ENCODE measurements around the gene MRPL4. TPM values are rescaled to one million over a fixed set of nuclear protein-coding genes. Genes with fewer than 3 reads are reported as not detected.

MRPL4 gene
- total RNA-seq, 2 donors from 2014 or later: 66.0 to 69.2 TPM

- H3K4me1 Mint-ChIP-seq: no peaks in the 10 kb centered on the region
- Histone ChIP-seq H3K9ac (ENCODE audit: extremely low read depth, low read length, poor library complexity, severe bottlenecking) (no peak overlapping the region), H3K36me3 (ENCODE audit: control insufficient read depth, insufficient read depth, low read length) (no peaks in the 10 kb centered on the region), H3K27ac (ENCODE audit: low read depth, low read length) (no peak overlapping the region), H3K27me3 (ENCODE audit: control insufficient read depth, insufficient read depth, low read length, poor library complexity, severe bottlenecking) (peaks cover 37% of the 10 kb centered on the region), H3K4me1 (ENCODE audit: control insufficient read depth, insufficient read depth, low read length) (no peaks in the 10 kb centered on the region), H3K9me3 (ENCODE audit: control insufficient read depth, low read length) (no peaks in the 10 kb centered on the region), H3K4me3 (ENCODE audit: low read length) (no peak overlapping the region)
- TF ChIP-seq CTCF (conservative IDR thresholded peaks at IDR 0.05): no peak
- 83 to 86% methylated on average over 6 of the region's 6 CpGs for WGBS, 2 experiments (ENCODE audit: insufficient coverage in 1 of 2, insufficient read length in 1 of 2)
- no peak overlapping the region for H3K27ac Mint-ChIP-seq
- no peaks in the 10 kb centered on the region for H3K36me3 Mint-ChIP-seq (ENCODE audit: low read depth)
- H3K4me3 Mint-ChIP-seq: no peak overlapping the region
- no peak for DNase-seq
- H3K9me3 Mint-ChIP-seq: no peaks in the 10 kb centered on the region
- peaks cover 49% of the 10 kb centered on the region for H3K27me3 Mint-ChIP-seq (ENCODE audit: insufficient read depth)
These were observed 16.1 kb downstream of the MRPL4 start for GRCh38 chr19:10268071-10268470.

- H3K27ac ChIP-seq (ENCODE audit: low read depth, low read length): no peak overlapping the region
- H3K36me3 ChIP-seq (ENCODE audit: control insufficient read depth, insufficient read depth, low read length): no peaks in the 10 kb centered on the region
- peak; percentile 96 for DNase-seq
- H3K4me3 ChIP-seq (ENCODE audit: low read length): no peak overlapping the region
- 11 to 14% methylated on average over 51 to 59 of the region's 59 CpGs for WGBS, 2 experiments (ENCODE audit: insufficient coverage in 1 of 2, insufficient read length in 1 of 2)
- peak; percentile 95 for TF ChIP-seq CTCF (conservative IDR thresholded peaks at IDR 0.05)
- Mint-ChIP-seq H3K4me1 (no peaks in the 10 kb centered on the region), H3K9me3 (no peaks in the 10 kb centered on the region), H3K4me3 (peak overlapping the region; percentile 42), H3K36me3 (ENCODE audit: low read depth) (no peaks in the 10 kb centered on the region), H3K27me3 (ENCODE audit: insufficient read depth) (peaks cover 59% of the 10 kb centered on the region), H3K27ac (no peak overlapping the region)
- peaks cover 37% of the 10 kb centered on the region for H3K27me3 ChIP-seq (ENCODE audit: control insufficient read depth, insufficient read depth, low read length, poor library complexity, severe bottlenecking)
- H3K4me1 ChIP-seq (ENCODE audit: control insufficient read depth, insufficient read depth, low read length): no peaks in the 10 kb centered on the region
- H3K9me3 ChIP-seq (ENCODE audit: control insufficient read depth, low read length): no peaks in the 10 kb centered on the region
- no peak overlapping the region for H3K9ac ChIP-seq (ENCODE audit: extremely low read depth, low read length, poor library complexity, severe bottlenecking)
These were observed 17.5 kb downstream of the MRPL4 start for GRCh38 chr19:10269333-10270179.

GRCh38 chr19:10270180-10270615 lies 18.2 kb downstream of the MRPL4 start:
- Mint-ChIP-seq H3K4me1 (no peaks in the 10 kb centered on the region), H3K27ac (no peak overlapping the region), H3K27me3 (ENCODE audit: insufficient read depth) (peaks cover 62% of the 10 kb centered on the region), H3K36me3 (ENCODE audit: low read depth) (no peaks in the 10 kb centered on the region), H3K9me3 (no peaks in the 10 kb centered on the region), H3K4me3 (peak overlapping the region; percentile 42)
- peaks cover 37% of the 10 kb centered on the region for H3K27me3 ChIP-seq (ENCODE audit: control insufficient read depth, insufficient read depth, low read length, poor library complexity, severe bottlenecking)
- DNase-seq: peak; percentile 64
- no peak overlapping the region for H3K27ac ChIP-seq (ENCODE audit: low read depth, low read length)
- H3K36me3 ChIP-seq (ENCODE audit: control insufficient read depth, insufficient read depth, low read length): no peaks in the 10 kb centered on the region
- no peaks in the 10 kb centered on the region for H3K9me3 ChIP-seq (ENCODE audit: control insufficient read depth, low read length)
- H3K4me1 ChIP-seq (ENCODE audit: control insufficient read depth, insufficient read depth, low read length): no peaks in the 10 kb centered on the region
- no peak for TF ChIP-seq CTCF (conservative IDR thresholded peaks at IDR 0.05)
- WGBS, 2 experiments (ENCODE audit: insufficient coverage in 1 of 2, insufficient read length in 1 of 2): 24 to 27% methylated on average over 12 to 37 of the region's 37 CpGs
- peak overlapping the region; percentile 72 for H3K4me3 ChIP-seq (ENCODE audit: low read length)
- H3K9ac ChIP-seq (ENCODE audit: extremely low read depth, low read length, poor library complexity, severe bottlenecking): no peak overlapping the region

Measured in endodermal cell (in vitro differentiated cells).